Fibroblast of the aortic adventitia (primary cell): ENCODE results near the gene SLC31A2. TPM values are rescaled to one million over a fixed set of nuclear protein-coding genes. Genes with fewer than 3 reads are reported as not detected.
"Not testable (repeated sequence)": the region's sequence is repeated elsewhere in the genome, so short reads cannot be mapped to it uniquely, and the experiment has no call there.

ENCODE experiments used
- DNase-seq: peaks from one replicate; pipeline ENCODE4 v3.0.0-alpha.2; 2010; ENCODE audit warnings: low read depth
- H3K4me3 ChIP-seq: 2 replicates; pipeline ENCODE4 v1.5.1; 2011; ENCODE audit warnings: low read depth, mild to moderate bottlenecking, control low read depth, low read length, moderate library complexity
- total RNA-seq: library from RNA; depleted of rRNA; stranded (reverse); fragments of >200 nt; gene quantifications from 2 replicates; pipeline ENCODE4 v1.2.3, GENCODE V29; 2012; ENCODE audit warnings: low replicate concordance
- TF ChIP-seq, protein P1 (sequence below): IDR thresholded peaks from 2 replicates; pipeline ENCODE4 v1.5.1; 2011; ENCODE audit warnings: mild to moderate bottlenecking, low read length, control low read depth, inconsistent platforms; ENCODE audit not compliant: insufficient read depth

The SLC31A2 gene
- total RNA-seq, 1 donor, result 8.0 TPM

DNA sequence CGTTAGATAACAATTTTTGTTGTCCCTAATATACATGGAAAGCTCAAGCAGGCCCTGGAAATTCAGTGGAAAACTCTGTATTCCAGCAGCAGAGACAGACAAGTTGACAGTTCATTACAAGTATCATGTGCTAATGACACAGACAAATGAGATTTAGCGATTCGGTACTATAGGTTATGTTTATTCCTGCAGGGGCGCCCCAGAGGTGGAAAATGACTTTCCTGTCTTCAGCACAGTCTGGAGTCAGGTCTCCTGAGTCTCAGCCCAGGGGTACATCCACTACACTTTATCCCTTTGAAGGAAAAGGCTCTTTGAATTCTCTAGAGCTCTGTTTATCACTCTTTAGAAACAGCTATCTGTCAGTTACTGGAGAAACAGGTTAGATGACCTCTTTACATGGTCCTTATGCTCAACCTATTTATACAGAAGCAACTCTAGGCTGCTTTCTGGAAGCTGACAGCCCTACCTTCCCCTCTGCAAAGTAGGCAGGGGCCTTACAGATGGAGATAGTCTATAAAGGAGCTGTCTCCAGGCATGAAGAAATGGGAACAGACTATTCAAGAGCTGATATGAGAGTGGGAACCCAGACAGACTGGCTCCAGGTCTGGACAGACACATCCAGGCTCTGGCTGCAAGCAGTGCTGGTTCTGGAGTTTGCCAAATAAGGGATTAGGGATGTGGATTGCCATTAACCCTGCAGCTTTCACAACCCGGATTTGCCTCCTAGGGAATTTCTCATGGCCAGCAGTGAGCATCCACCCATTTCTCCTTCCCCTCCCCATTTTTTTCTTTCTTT lies 7.2 kb upstream of the SLC31A2 start:
- H3K4me3 ChIP-seq, result no peak overlapping the region
- TF ChIP-seq, protein P1, sequence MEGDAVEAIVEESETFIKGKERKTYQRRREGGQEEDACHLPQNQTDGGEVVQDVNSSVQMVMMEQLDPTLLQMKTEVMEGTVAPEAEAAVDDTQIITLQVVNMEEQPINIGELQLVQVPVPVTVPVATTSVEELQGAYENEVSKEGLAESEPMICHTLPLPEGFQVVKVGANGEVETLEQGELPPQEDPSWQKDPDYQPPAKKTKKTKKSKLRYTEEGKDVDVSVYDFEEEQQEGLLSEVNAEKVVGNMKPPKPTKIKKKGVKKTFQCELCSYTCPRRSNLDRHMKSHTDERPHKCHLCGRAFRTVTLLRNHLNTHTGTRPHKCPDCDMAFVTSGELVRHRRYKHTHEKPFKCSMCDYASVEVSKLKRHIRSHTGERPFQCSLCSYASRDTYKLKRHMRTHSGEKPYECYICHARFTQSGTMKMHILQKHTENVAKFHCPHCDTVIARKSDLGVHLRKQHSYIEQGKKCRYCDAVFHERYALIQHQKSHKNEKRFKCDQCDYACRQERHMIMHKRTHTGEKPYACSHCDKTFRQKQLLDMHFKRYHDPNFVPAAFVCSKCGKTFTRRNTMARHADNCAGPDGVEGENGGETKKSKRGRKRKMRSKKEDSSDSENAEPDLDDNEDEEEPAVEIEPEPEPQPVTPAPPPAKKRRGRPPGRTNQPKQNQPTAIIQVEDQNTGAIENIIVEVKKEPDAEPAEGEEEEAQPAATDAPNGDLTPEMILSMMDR, result no peak
- DNase-seq, result no peak

DNA sequence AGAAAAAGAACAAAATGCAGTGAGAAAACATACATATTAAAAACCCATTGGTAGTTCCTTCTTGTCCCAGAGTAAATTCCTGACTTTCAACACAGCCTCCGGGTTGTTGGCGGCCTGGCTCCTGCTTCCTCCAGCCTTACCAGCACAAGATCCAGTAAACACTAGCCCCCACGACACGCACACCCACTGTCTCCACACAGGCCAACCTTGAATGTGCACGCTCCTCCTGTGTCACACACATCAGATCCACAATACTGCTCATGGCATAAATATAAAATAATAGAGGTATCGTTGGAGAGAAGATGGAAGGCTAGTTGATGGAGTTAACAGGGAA lies 2.5 kb upstream of the SLC31A2 start:
- TF ChIP-seq, protein P1, result no peak
- DNase-seq, result no peak

DNA sequence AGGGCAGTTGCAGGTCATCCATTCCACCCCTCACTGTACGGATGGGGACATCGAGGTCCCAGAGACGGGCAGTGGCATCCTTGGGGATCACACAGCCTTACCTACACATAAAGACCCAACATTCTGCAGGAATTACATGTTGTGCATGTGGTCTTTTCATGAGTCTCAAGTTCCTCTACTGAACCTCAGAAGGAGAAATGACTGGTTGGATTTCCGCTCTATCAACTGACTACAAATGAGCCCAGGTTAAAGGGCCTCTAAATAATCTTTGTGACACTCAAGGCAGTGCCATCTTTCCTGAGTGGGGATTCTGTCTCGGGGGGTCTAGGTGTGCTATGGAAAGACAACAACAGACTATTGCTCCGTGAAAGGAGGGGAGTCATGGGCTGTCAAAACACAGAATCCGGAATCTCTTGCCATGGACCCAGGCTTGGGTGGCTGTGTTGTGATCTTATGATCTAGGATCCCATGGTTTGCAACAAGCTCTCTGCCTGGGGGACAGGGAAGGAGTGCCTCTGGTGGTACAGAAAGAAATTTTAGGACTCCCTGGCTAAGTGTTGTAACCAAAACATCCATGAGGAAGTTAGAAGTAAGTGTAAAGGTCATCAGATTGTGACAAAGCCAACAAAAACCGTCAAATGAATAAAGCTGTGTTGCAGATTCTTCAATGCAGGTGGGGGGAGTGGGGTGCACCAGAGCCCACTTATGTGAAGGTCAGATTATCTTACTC lies 1.9 kb upstream of the SLC31A2 start:
- TF ChIP-seq, protein P1, result no peak
- no peak for DNase-seq
- H3K4me3 ChIP-seq, result no peak overlapping the region

More for the DNA sequence above, 2.5 kb upstream of the SLC31A2 start:
- H3K4me3 ChIP-seq, result no peak overlapping the region

DNA sequence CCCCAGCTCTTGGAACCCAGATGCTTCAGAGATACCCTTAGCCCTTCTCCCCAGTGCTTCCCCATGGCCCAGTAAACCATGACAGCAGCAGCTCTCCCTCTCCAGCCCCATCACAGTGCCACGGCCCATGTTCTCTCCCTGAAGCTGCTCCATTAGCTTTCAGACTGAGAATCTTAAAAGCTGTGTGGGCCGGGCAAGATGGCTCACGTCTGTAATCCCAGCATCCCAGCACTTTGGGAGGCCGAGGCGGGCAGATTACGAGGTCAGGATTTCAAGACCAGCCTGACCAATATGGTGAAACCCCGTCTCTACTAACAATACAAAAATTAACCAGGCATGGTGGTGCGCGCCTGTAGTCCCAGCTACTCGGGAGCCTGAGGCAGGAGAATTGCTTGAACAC lies 1.2 kb upstream of the SLC31A2 start:
- not testable (repeated sequence) for H3K4me3 ChIP-seq, DNase-seq

DNA sequence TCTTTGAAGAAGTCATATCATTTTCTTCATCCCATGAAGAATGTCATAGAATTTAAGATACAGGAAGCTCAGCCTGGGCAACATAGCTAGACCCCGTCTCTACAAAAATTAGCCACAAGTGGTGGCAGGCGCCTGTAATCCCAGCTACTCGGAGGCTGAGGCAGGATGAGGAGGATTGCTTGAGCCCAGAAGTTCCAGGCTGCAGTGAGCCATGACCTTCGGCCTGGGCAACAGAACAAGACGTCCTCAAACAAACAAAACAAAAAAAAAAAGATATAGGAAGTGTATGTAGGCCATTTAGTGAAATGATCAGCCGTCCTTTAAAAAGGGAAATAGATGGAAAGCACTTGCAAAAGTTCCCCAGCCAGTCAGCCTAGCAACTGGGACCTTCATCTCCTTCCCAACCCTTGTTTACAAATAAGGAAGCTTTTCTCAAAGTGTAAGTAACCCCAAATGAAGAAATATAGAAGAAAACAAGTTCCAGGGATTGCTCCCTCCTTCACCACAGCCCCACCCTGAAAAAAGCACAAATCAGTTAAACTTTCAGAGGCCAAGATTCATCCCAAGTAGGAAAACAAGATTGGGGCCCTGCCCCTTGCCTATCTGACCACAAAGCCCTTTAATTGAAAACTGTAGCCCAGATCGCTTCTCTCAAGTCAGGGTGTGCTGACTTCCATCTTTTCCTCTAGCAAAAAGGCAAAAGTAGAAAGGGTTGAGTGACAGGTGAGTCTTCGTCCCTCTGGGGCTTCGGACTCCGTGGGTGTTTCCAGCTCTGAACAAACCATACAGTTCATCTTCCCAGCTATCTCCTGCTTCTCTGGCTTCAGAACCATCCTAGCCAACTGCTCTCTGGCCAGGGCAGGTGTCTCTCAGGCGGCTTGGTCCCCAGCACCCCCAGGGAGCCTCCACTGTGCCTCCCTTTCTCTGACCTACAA lies 1.2 kb downstream of the SLC31A2 start:
- TF ChIP-seq, protein P1, result no peak
- peak overlapping the region; percentile 89 for H3K4me3 ChIP-seq
- no peak for DNase-seq

DNA sequence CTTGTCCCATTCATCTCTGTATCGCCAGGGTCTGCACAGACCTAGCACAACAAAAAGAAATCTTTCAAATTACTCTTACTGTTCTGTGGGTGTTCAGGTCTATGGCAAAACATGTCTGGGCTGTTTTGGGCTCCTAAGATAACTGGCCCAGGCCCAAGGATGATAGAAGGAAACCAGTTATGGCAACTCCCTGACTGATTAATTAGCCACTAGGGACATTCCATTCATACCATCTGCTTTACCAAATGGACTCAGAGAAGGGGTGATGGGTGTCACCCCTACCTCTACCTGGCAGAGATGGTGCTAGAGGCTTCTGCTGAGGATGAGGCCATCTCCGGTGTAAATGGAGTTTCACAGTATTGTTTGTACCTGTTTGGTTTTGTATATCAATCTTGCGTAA lies 1.9 kb downstream of the SLC31A2 start:
- DNase-seq, result no peak
- TF ChIP-seq, protein P1, result no peak
- no peak overlapping the region for H3K4me3 ChIP-seq
